Right lobe of liver (tissue), 6 donors: ENCODE measurements around the gene B3GNT7. TPM values are rescaled to one million over a fixed set of nuclear protein-coding genes. Genes with fewer than 3 reads are reported as not detected.
"Not testable (repeated sequence)": the region's sequence is repeated elsewhere in the genome, so short reads cannot be mapped to it uniquely, and the experiment has no call there.

Experiments used
- ATAC-seq, 4 donors: fragments of 200-7000 bp; cut with Tn5 transposase; one replicate each; pipeline ENCODE4 v1.9.1; 2020; ENCODE audit warnings: mild to moderate bottlenecking in 4 of 4, moderate library complexity in 4 of 4
- DNase-seq, 3 donors: peaks; one replicate each; pipeline ENCODE4 v3.0.0-alpha.2; 2020
- H3K27ac ChIP-seq, 3 donors: fragments of 200-600 bp; one replicate each; pipeline ENCODE4 v1.8.0; 2022
- H3K27me3 ChIP-seq, 2 donors: fragments of 200-600 bp; one replicate each; pipeline ENCODE4 v1.8.0; 2022
- H3K36me3 ChIP-seq, 4 donors: fragments of 200-600 bp; sonication (generic) in 1 of 4; one replicate each; pipeline versions ENCODE4 v1.5.1 to v1.8.0; 2017 to 2022; ENCODE audit warnings: control low read depth in 1 of 4
- H3K4me1 ChIP-seq, 4 donors: fragments of 200-600 bp; sonication (generic) in 1 of 4; one replicate each; pipeline versions ENCODE4 v1.5.1 to v1.8.0; 2017 to 2022; ENCODE audit warnings: control low read depth in 1 of 4
- H3K4me3 ChIP-seq, 3 donors: fragments of 200-600 bp; one replicate each; pipeline ENCODE4 v1.8.0; 2022
- H3K9me3 ChIP-seq, 4 donors: fragments of 200-600 bp; sonication (generic) in 1 of 4; one replicate each; pipeline versions ENCODE4 v1.5.1 to v1.8.0; 2017 to 2022; ENCODE audit warnings: control low read depth in 1 of 4
- POLR2A ChIP-seq: fragments of 450-650 bp; IDR thresholded peaks from one replicate; pipeline ENCODE4 v1.6.1; 2017; ENCODE audit warnings: antibody characterized with exemption, mild to moderate bottlenecking
- WGBS: methylation state at CpG from one replicate; pipeline ENCODE4 v1.1.6; 2018; ENCODE audit warnings: low coverage, low lambda C conversion rate; ENCODE audit not compliant: insufficient coverage; ENCODE audit errors: missing lambda C conversion rate; 5-methylcytosine and 5-hydroxymethylcytosine counted together
- intact Hi-C, 2 donors: fragments of 100-400 bp; cut with DNase I; formaldehyde crosslinking; loops; one replicate each; pipeline versions ENCODE4 v1.11.2 to v1.14.1; 2022
- total RNA-seq, 6 experiments: library from RNA; depleted of rRNA in 2 of 6; stranded (reverse); fragments of >200 nt in 2 of 6; fragmentation: NEBNext Ultra II Directional in 3 of 6; extraction: Animal tissue kit (Norgen Biotek cat#: 25700) in 3 of 6; gene quantifications; one replicate each; pipeline versions ENCODE4 v1.1.0 to v1.2.4, GENCODE V29; 2016 to 2023
- TF ChIP-seq, protein P1 (sequence below), 4 donors: fragments of 200-600 bp in 3 of 4; fragments of 450-650 bp in 1 of 4; IDR thresholded peaks; one replicate each; pipeline versions ENCODE4 v1.5.1 to v1.8.0; 2016 to 2022; ENCODE audit warnings: antibody characterized with exemption in 4 of 4, mild to moderate bottlenecking in 2 of 4
- donor health status: DM: no; HTN: yes; CAD: no.
- donor health status: DM: no; HTN: no; CAD: no.
- donor health status: DM: no; HTN: no; CAD: no.
- donor health status: DM: no; HTN: yes; CAD: no.
- donor health status: DM: no; HTN: yes; CAD: no.

The B3GNT7 gene
- total RNA-seq, 6 experiments from 2014 or later: 0.73 to 5.3 (median 0.96) TPM

DNA sequence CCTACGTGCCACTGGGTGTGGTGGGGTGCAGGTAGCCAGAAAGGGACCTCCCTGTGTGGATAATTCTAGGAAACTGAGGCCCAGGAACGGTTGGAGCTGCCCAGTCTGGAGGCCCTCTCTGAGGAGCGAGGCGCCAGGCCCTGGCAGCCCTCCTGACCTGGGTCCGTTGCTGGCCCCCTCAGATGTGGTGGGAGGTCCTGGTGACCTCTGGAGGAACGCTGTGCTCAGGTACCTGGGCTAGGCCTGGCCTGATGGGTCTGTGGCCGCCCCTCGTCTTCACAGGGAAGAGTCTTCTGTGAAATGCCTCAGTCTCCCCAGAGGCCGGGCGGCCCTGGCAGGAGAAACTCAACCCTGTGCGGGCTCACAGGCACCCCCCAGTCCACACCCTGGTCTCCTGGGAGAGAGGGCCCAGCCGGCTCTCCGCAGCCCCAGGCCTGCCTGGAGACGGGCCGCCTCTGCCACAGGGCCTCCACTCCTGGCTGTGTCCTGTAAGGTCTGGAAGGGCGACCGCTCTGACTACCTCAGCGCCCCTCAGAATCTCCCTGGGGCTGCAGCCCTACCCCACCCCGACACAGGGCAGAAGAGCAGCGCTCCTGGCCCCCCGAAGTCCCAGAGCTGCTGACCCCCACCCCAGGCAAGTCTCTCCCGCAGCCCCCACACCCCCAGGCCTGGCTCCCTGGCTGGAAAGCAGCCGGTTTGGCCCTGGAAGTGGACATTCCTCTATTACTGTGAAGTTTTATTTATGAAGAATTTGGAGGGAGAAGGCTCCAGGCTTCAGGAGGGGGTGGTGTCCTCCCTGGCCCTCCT is 3.7 kb downstream of the B3GNT7 start:
- no peak overlapping the region for H3K27ac ChIP-seq
- TF ChIP-seq POLR2A: no peak
- TF ChIP-seq, protein P1, sequence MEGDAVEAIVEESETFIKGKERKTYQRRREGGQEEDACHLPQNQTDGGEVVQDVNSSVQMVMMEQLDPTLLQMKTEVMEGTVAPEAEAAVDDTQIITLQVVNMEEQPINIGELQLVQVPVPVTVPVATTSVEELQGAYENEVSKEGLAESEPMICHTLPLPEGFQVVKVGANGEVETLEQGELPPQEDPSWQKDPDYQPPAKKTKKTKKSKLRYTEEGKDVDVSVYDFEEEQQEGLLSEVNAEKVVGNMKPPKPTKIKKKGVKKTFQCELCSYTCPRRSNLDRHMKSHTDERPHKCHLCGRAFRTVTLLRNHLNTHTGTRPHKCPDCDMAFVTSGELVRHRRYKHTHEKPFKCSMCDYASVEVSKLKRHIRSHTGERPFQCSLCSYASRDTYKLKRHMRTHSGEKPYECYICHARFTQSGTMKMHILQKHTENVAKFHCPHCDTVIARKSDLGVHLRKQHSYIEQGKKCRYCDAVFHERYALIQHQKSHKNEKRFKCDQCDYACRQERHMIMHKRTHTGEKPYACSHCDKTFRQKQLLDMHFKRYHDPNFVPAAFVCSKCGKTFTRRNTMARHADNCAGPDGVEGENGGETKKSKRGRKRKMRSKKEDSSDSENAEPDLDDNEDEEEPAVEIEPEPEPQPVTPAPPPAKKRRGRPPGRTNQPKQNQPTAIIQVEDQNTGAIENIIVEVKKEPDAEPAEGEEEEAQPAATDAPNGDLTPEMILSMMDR (IDR thresholded peaks at IDR 0.05): no peak
- no peaks in the 10 kb centered on the region for H3K9me3 ChIP-seq
- H3K27me3 ChIP-seq: no peaks in the 10 kb centered on the region
- intact Hi-C loops: no loop called here
- H3K4me1 ChIP-seq: peaks cover 0 to 6% (median 0%) of the 10 kb centered on the region in 4 donors
- H3K4me3 ChIP-seq: no peak overlapping the region
- no peak for ATAC-seq
- DNase-seq: no peak
- H3K36me3 ChIP-seq: no peaks in the 10 kb centered on the region
- 50% methylated on average over 1 of the region's 23 CpGs for WGBS

DNA sequence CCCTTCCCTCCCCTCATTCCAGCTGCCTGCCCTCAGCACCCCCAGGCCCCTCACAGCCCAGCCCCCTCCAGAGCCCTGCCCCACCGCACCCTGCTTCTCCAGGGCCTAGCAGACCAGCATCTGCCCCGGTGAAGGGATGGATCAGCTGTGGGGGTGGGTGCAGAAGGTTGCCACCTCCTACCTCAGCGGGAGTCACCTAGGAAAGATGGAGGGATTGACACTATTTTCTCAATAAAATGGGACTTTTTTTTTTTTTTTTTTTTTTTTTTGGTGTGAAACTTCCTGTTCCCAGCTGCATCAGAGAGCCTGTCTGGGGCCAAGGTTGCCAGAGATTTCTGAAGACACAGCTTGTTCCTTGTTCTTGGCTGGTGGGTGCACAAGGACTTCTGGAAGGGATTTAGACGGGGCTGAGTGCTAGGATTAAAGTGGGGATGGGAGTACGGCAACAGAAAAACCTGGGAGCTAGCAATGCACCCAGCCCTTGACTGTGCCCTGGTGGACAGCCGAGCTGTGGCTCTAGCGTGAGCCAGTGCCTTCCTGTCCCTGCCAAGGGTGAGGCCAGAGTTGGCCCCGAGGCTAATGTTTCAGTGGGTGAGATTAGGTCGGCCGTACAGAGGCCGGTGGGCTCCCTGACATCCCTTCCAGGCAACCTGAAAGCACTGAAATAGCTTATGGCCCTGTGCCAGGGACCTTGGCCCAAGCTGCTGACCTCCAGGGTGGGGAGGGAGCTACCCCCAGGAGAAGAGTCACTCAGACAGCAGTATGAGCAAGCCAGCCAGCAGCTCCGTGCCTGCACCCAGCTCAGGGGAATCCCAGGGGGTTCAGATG is 4.6 kb downstream of the B3GNT7 start:
- Histone ChIP-seq H3K27ac (peak overlapping the region in 1 of 3 donors; percentile 20), H3K4me1 (peaks cover 0 to 6% (median 0%) of the 10 kb centered on the region in 4 donors), H3K9me3 (no peaks in the 10 kb centered on the region), H3K4me3 (peak overlapping the region in 2 of 3 donors; percentile 7 to 24), H3K36me3 (no peaks in the 10 kb centered on the region), H3K27me3 (no peaks in the 10 kb centered on the region)
- no peak for TF ChIP-seq POLR2A
- TF ChIP-seq, protein P1 (IDR thresholded peaks at IDR 0.05): no peak
- WGBS: 18% methylated on average over 6 of the region's 12 CpGs
- ATAC-seq (peak; percentile 83 to 89 (median 89)), DNase-seq (peak in 2 of 3 donors; percentile 54 to 76)
- intact Hi-C loops: loop anchor here in 1 of 2 donors (10.0 kb wide), 1 partner anchor 105 kb away; no protein-coding TSS in a partner anchor

DNA sequence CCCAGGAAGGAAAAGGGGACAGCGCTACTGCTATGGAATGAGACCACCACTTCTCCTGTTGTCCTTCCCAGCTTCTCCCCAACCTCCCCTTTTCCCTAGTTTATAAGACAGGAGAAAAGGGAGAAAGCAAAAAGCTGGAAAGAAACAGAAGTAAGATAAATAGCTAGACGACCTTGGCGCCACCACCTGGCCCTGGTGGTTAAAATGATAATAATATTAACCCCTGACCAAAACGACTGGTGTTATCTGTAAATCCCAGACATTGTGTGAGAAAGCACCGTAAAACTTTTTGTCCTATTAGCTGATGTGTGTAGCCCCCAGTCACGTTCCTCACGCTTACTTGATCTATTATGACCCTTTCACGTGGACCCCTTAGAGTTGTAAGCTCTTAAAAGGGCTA is 5.2 kb downstream of the B3GNT7 start:
- H3K4me3 ChIP-seq: peak overlapping the region in 2 of 3 donors; percentile 7 to 24
- 34% methylated on average over 6 of the region's 8 CpGs for WGBS
- ATAC-seq: peak in 3 of 4 donors; percentile 19 to 30 (median 26)
- H3K36me3 ChIP-seq, H3K9me3 ChIP-seq, DNase-seq, H3K27ac ChIP-seq, H3K27me3 ChIP-seq, H3K4me1 ChIP-seq: not testable (repeated sequence)
- intact Hi-C loops: loop anchor here in 1 of 2 donors (10.0 kb wide), 1 partner anchor 106 kb away; no protein-coding TSS in a partner anchor
- TF ChIP-seq, protein P1 (IDR thresholded peaks at IDR 0.05): peak in 3 of 4 donors; percentile 5 to 24 (median 12)

DNA sequence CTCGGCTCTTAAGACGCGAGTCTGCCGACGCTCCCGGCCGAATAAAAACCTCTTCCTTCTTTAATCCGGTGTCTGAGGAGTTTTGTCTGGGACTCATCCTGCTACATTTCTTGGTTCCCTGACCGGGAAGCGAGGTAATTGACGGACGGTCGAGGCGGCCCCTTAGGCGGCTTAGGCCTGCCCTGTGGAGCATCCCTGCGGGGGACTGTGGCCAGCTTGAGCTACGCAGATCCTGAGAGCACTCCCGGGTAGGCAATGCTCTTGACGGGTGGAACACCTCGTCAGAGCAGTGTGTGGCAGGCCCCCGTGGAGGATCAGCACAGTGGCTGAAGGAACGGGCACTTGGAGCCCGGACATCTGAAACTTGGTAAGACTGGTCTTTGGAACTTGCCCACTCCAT is 5.6 kb downstream of the B3GNT7 start:
- not testable (repeated sequence) for H3K27ac ChIP-seq, H3K36me3 ChIP-seq, DNase-seq, H3K4me3 ChIP-seq, H3K4me1 ChIP-seq, H3K27me3 ChIP-seq, H3K9me3 ChIP-seq, ATAC-seq
- 76% methylated on average over 10 of the region's 23 CpGs for WGBS
- intact Hi-C loops: loop anchor here in 1 of 2 donors (10.0 kb wide), 1 partner anchor 106 kb away; no protein-coding TSS in a partner anchor

DNA sequence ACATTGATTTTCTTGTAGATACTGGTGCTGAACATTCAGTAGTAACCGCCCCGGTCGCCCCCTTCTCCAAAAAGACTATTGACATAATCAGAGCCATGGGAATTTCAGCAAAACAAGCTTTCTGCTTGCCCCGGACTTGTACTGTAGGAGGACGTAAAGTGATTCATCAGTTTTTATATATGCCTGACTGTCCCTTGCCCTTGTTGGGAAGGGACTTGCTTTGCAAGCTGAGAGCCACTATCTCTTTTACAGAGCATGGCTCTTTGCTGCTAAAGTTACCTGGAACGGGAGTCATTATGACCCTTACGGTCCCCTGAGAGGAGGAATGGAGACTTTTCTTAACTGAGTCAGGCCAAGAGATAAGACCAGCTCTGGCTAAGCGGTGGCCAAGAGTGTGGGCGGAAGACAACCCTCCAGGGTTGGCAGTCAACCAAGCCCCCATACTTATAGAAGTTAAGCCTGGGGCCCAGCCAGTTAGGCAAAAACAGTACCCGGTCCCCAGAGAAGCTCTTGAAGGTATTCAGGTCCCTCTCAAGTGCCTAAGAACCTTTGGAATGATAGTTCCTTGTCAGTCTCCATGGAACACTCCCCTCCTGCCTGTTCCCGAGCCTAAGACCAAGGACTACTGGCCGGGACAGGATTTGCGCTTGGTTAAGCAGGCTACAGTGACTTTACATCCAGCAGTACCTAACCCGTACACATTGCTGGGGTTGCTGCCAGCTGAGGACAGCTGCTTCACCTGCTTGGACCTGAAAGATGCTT is 8.1 kb downstream of the B3GNT7 start:
- H3K9me3 ChIP-seq, H3K27ac ChIP-seq, H3K36me3 ChIP-seq, H3K27me3 ChIP-seq, DNase-seq, H3K4me1 ChIP-seq, H3K4me3 ChIP-seq, ATAC-seq: not testable (repeated sequence)
- 71% methylated on average over 10 of the region's 14 CpGs for WGBS
- intact Hi-C loops: loop anchor here in 1 of 2 donors (10.0 kb wide), 1 partner anchor 109 kb away; no protein-coding TSS in a partner anchor

DNA sequence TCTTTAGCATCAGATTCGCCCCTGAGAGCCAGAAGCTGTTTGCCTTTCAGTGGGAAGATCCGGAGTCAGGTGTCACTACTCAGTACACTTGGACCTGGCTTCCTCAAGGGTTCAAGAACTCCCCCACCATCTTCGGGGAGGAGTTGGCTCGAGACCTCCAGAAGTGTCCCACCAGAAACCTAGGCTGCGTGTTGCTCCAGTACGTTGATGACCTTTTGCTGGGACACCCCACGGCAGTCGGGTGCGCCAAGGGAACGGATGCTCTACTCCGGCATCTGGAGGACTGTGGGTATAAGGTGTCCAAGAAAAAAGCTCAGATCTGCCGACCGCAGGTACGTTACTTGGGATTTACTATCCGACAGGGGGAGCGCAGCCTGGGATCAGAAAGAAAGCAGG is 8.7 kb downstream of the B3GNT7 start:
- intact Hi-C loops: loop anchor here in 1 of 2 donors (10.0 kb wide), 1 partner anchor 109 kb away; no protein-coding TSS in a partner anchor
- DNase-seq: not testable (repeated sequence)
- 91% methylated on average over 14 of the region's 16 CpGs for WGBS

More for the DNA sequence above, 8.7 kb downstream of the B3GNT7 start:
- H3K27ac ChIP-seq, H3K36me3 ChIP-seq, ATAC-seq, H3K27me3 ChIP-seq, H3K4me1 ChIP-seq, H3K4me3 ChIP-seq, H3K9me3 ChIP-seq: not testable (repeated sequence)
